Neural crest cell (in vitro differentiated cells): Measurements from ENCODE around the gene TMEM108. TPM values are rescaled to one million over a fixed set of nuclear protein-coding genes. Genes with fewer than 3 reads are reported as not detected.

Experiments used
- DNase-seq: peaks from one replicate; pipeline ENCODE4 v3.0.0; 2021; ENCODE audit warnings: low read depth, mixed read lengths, low spot score
- H3K27ac Mint-ChIP-seq: one replicate; pipeline ENCODE4 v1.8.0; 2021; ENCODE audit warnings: mild to moderate bottlenecking, mixed read lengths; ENCODE audit not compliant: unreplicated experiment
- H3K27me3 Mint-ChIP-seq: 2 replicates; pipeline ENCODE4 v1.8.0; 2021; ENCODE audit warnings: low read depth, mild to moderate bottlenecking, mixed read lengths
- H3K36me3 Mint-ChIP-seq: 2 replicates; pipeline ENCODE4 v1.8.0; 2021; ENCODE audit warnings: low read depth, mild to moderate bottlenecking, mixed read lengths
- H3K4me1 Mint-ChIP-seq: 2 replicates; pipeline ENCODE4 v1.8.0; 2021; ENCODE audit warnings: mixed read lengths
- H3K4me3 Mint-ChIP-seq: one replicate; pipeline ENCODE4 v1.8.0; 2021; ENCODE audit warnings: mild to moderate bottlenecking, mixed read lengths
- H3K9me3 Mint-ChIP-seq: 2 replicates; pipeline ENCODE4 v1.8.0; 2021; ENCODE audit warnings: mixed read lengths
- total RNA-seq: library from RNA; stranded (reverse); gene quantifications from 2 replicates; pipeline ENCODE4 v1.2.1, GENCODE V29; 2021
- TF ChIP-seq, protein P1 (sequence below): fragments of 200-600 bp; sonication (generic); conservative IDR thresholded peaks from 2 replicates; pipeline ENCODE4 v1.5.0; 2021; ENCODE audit warnings: antibody characterized with exemption, mild to moderate bottlenecking

The TMEM108 gene
- total RNA-seq, 1 donor from 2014 or later, result 5.8 TPM

DNA sequence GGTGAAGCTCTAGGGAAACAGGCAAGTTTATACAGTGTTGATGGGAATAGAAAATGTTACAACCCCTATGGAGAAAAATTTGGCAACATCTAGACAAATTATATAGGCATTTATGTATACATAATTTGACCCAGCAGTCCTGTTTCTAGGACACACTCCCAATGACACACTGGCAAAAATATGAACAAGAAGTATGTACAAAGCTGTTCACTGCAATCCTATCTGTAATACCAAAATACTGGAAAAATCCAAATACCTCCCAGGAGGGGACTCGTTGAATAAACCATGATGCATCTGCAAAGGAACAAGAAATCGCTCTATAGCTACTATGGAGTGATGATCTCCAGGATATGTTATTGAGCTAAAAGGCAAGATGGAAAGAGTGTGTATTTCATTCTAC, 370.2 kb downstream of the TMEM108 start:
- DNase-seq, result no peak
- H3K36me3 Mint-ChIP-seq, result no peaks in the 10 kb centered on the region

GRCh38 chr3:133408961-133409360, 370.8 kb downstream of the TMEM108 start:
- H3K27me3 Mint-ChIP-seq, result peaks cover 3% of the 10 kb centered on the region
- peaks cover 34% of the 10 kb centered on the region for H3K4me1 Mint-ChIP-seq
- no peak overlapping the region for H3K27ac Mint-ChIP-seq
- no peaks in the 10 kb centered on the region for H3K36me3 Mint-ChIP-seq
- no peak overlapping the region for H3K4me3 Mint-ChIP-seq
- no peak for DNase-seq
- H3K9me3 Mint-ChIP-seq, result no peaks in the 10 kb centered on the region
- TF ChIP-seq, protein P1, sequence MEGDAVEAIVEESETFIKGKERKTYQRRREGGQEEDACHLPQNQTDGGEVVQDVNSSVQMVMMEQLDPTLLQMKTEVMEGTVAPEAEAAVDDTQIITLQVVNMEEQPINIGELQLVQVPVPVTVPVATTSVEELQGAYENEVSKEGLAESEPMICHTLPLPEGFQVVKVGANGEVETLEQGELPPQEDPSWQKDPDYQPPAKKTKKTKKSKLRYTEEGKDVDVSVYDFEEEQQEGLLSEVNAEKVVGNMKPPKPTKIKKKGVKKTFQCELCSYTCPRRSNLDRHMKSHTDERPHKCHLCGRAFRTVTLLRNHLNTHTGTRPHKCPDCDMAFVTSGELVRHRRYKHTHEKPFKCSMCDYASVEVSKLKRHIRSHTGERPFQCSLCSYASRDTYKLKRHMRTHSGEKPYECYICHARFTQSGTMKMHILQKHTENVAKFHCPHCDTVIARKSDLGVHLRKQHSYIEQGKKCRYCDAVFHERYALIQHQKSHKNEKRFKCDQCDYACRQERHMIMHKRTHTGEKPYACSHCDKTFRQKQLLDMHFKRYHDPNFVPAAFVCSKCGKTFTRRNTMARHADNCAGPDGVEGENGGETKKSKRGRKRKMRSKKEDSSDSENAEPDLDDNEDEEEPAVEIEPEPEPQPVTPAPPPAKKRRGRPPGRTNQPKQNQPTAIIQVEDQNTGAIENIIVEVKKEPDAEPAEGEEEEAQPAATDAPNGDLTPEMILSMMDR, result no peak

More for the DNA sequence above, 370.2 kb downstream of the TMEM108 start:
- TF ChIP-seq, protein P1, result no peak
- H3K4me3 Mint-ChIP-seq, result no peak overlapping the region
- H3K4me1 Mint-ChIP-seq, result peaks cover 36% of the 10 kb centered on the region
- H3K27me3 Mint-ChIP-seq, result peaks cover 3% of the 10 kb centered on the region
- no peaks in the 10 kb centered on the region for H3K9me3 Mint-ChIP-seq
- no peak overlapping the region for H3K27ac Mint-ChIP-seq

- Mint-ChIP-seq H3K27ac (no peak overlapping the region), H3K36me3 (no peaks in the 10 kb centered on the region), H3K9me3 (no peaks in the 10 kb centered on the region), H3K27me3 (peaks cover 3% of the 10 kb centered on the region), H3K4me1 (peaks cover 20% of the 10 kb centered on the region), H3K4me3 (no peak overlapping the region)
- no peak for DNase-seq
- TF ChIP-seq, protein P1, result no peak
Observed at GRCh38 chr3:133410191-133410892, 372.2 kb downstream of the TMEM108 start.

DNA sequence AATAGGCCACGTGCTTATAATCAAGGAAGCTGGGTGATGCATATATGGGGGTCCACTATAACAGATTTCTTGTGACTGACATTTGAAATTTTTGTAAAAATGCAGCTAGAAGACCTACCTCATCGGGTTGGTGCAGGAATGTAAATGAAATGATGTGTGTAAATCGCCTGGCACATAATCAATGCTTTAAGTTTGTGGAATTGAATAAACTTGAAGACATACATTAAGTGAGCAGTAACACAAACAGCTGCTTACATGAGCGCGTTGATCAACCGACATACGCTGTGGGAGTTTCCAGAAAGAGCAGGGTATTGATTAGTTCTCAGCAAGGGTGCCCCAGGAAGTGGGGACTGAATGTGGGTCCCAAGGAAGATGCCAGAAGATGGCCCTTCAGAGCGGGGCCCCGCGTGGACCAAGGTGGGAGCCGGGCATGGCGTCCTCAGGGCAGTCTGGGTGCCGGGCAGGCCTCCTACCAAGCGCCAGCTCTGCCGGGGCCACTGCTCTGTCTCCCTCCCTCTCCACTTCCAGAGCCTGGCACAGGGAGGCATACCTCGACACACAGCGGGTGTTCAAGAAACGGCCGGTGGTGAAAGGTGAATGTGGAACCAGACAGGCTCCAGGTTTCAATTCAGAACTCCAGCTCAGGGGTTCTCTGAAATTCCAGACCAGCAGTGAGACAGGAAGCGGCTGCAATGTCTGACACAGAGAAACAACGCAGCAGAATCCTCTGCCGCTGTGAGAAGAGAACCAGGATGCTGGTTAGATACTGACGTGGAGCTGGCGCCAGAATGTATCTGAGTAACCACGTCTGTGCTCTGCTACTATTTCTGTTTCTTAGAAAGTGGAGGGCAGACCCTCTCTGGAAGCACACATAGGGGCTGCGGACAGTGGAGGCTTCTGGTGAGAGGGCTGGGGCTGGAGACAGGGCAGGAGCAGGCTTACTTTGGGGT, 374.3 kb downstream of the TMEM108 start:
- TF ChIP-seq, protein P1, result no peak
- Mint-ChIP-seq H3K4me1 (peaks cover 12% of the 10 kb centered on the region), H3K9me3 (no peaks in the 10 kb centered on the region), H3K4me3 (no peak overlapping the region), H3K27ac (no peak overlapping the region), H3K27me3 (peaks cover 3% of the 10 kb centered on the region), H3K36me3 (no peaks in the 10 kb centered on the region)
- DNase-seq, result no peak

- Mint-ChIP-seq H3K4me1 (peaks cover 12% of the 10 kb centered on the region), H3K27ac (peak overlapping the region; percentile 29), H3K36me3 (no peaks in the 10 kb centered on the region), H3K27me3 (peaks cover 3% of the 10 kb centered on the region), H3K9me3 (no peaks in the 10 kb centered on the region), H3K4me3 (no peak overlapping the region)
- TF ChIP-seq, protein P1, result no peak
- no peak for DNase-seq
Observed at GRCh38 chr3:133413161-133414020, 375.2 kb downstream of the TMEM108 start.
